Stimulated activated CD8-positive, alpha-beta memory T cell treated with anti-CD3 and anti-CD28 coated beads, Interleukin-15, amount 100 ng/mL, for 48 hours (primary cell): ENCODE data around the gene PHF11.

Experiments
- DNase-seq, 2 donors: peaks; one replicate each; pipeline ENCODE4 v3.0.0-alpha.2; 2020; ENCODE audit warnings: low read depth in 2 of 2

PHF11 gene

GRCh38 chr13:49498206-49498605 is 2.5 kb downstream of the PHF11 start:
- no peak for DNase-seq

GRCh38 chr13:49499889-49500660 is 4.3 kb downstream of the PHF11 start:
- DNase-seq = no peak

GRCh38 chr13:49502954-49503353 is 7.2 kb downstream of the PHF11 start:
- no peak for DNase-seq

GRCh38 chr13:49503951-49504350 is 8.2 kb downstream of the PHF11 start:
- no peak for DNase-seq

- no peak for DNase-seq
These were observed 16.8 kb downstream of the PHF11 start for GRCh38 chr13:49512578-49512977.

GRCh38 chr13:49516467-49516866 is 20.7 kb downstream of the PHF11 start:
- no peak for DNase-seq

DNA sequence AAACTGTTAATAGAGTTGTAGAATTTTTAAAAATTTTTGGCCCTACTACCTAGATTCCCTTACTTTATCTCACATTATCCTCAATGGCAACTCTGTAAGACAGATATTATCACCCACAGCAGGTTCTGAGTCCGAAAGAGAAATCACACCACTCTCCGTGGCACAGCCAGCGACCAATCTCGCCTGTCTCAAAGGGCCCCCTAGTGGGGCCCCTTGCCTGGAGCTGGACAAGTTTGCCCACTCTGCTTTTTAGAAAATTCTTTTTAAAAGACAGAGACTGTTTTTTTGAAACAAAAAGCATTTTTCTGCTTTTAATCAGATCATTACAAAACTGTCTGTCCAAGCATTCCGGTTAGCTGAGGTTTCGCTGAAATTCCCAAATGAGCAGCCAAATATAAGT is 21.7 kb downstream of the PHF11 start:
- DNase-seq = no peak

DNA sequence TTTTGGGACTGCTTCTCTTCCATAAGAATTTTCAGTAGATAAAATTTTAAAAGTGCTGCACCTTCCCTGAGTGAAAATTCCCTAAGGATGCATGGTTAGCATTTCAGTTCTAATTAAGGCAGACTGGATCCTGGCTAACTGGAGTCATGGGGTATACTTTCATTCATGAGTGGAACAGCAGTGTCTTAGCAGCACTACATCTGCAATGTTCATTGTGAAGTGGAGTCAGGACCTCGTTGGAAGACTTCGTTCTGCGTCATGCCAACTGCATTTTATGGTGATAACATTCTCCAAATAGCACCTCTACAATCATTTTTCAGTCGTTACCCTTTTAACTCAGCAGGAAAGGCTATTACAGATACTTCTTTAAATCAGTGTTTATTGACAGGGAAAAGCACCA is 25.5 kb downstream of the PHF11 start:
- DNase-seq = no peak

- no peak for DNase-seq
These were observed 29.2 kb downstream of the PHF11 start for GRCh38 chr13:49524740-49525501.

DNA sequence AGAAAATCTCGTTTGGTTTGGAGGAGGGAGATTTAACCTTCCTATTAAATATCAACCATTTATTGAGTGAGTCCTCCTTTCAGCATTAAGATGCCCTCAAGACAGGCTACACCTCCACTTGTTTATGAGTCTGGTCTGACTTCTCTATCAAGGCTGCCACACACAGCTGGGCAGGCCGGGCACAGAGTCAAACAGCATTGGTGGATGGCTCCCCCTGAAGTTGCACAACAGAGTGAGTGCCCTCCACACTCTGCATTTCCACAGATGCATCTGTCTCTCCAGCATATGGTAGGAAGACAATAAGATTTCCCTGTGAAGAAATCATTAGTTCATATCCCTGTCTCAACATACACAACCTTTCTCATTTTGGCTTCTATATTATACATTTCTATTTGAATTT is 31.4 kb downstream of the PHF11 start:
- no peak for DNase-seq

GRCh38 chr13:49528161-49528560 is 32.4 kb downstream of the PHF11 start:
- no peak for DNase-seq

GRCh38 chr13:49530457-49530856 is 34.7 kb downstream of the PHF11 start:
- no peak for DNase-seq

GRCh38 chr13:49532593-49532992 is 36.8 kb downstream of the PHF11 start:
- DNase-seq = no peak

GRCh38 chr13:49533011-49533410 is 37.3 kb downstream of the PHF11 start:
- no peak for DNase-seq

DNA sequence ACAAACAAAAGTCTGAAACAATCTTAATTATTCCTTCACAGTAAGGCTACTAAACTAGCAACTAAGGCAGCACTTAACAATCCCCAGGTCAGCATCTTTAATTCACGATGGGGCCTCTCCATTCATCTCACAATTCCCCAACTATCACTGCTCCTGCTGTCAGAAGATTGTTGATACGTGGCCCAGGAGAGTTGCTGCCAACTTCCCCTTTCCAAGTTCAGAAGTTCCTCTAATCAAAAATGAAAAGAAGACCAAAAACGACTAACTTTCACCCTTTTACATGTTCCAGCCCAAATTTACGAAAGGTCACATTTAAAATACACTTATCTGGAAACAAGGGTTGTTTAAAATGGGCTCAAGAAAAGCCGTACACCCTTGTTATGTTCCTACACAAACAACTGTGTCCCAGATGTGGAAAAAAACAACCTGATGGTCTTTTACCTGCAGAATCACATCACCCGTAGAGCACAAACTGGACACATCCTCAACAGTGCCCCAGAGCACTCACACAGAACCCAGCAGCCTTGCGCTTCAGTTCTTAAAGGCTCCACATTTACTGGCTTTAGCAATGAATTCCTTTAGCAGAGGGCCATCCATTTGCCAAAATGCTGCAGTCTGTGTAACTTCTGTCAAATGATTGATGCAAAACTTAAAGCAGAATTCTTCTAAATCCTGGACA is 38.0 kb downstream of the PHF11 start:
- no peak for DNase-seq

DNA sequence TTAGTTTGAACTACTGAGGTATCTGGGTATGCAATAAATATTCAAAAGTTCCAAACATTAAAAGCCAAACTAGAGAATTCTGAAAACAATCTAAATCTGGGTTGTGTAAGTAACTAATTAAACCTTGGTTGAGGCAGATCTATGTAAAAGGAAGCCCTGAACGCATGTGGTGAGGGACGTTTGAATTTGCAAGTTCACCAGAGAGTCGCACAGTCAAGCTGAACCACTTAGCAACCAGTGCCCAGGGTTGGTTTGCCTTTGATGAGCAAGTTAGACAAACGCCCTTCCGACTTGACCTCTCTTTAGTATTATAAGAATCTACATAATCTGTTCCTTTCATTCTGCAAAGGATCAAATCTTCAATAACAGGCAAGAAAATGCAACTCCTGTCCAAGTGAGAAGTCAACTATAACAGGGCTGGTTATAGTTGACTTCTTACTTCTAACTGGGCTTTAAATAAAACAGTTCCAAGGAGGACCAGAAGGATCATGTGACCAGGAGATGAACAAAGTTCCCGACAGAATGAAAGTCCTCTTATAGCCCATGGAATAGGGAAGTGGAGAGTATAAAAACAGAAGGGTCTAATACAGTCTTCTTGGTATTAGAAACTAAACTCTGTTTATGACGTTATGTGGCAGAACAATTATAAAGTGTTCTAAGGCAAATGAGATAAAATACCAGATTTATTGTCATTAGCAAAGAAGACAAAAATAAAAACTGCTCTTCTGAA is 40.6 kb downstream of the PHF11 start:
- no peak for DNase-seq

DNA sequence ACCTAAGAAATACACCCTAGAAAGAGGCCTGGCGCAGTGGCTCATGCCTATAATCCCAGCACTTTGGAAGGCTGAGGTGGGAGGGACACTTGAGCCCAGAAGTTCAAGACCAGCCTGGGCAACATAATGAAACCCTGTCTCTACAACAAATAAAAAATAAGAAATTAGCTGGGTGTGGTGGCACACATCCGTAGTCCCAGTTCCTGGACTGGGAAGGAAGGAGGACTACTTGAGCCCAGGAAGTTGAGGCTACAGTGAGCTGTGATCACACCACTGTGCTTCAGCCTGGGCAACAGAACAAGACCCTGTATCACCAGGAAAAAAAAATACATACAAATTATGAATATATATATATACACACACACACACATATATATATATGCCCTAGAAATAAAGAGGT is 42.7 kb downstream of the PHF11 start:
- DNase-seq = no peak

- no peak for DNase-seq
These were observed 43.6 kb downstream of the PHF11 start for GRCh38 chr13:49539313-49539712.

DNA sequence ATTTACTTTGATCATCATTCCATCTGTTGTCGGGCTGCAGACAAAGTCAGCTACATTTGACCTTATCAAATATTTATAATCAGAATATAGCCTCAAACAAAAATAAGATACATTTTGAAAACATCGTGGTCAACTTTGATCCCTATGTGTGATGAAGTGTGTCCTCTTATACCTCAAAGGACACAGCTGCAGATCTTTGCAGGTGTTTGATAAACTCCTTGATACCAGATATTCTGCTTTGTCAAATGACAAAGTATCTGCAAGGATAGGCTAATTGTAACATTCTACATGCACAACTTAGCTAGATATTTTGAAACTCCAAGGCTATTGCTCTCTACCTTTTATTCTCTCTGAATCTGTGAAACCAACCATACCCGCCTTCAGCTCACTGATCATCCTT is 44.0 kb downstream of the PHF11 start:
- no peak for DNase-seq

DNA sequence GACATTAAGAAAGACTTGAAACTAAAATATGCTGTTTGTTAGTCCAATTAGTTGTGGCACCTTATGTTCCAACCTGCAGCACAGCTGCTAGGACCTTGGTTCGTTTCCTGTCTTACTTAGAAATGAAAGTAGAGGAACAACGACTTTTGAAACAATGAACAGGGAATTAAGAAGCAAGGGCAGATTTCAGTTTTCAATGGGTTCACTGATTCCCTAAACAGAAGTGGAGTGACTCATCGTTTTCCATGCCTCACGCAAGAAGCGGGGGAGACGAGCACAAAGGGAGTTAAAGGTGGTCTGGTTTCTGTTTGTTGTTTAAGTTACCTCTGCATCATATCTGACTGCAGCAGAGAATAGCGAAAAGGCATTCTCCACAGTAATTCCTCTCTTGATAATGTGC is 44.8 kb downstream of the PHF11 start:
- DNase-seq = no peak

GRCh38 chr13:49543656-49544055 is 47.9 kb downstream of the PHF11 start:
- no peak for DNase-seq

- DNase-seq = no peak
These were observed 49.9 kb downstream of the PHF11 start for GRCh38 chr13:49545661-49546060.
